ENCODE results near the gene AK8. TPM values are rescaled to one million over a fixed set of nuclear protein-coding genes. Genes with fewer than 3 reads are reported as not detected.
"Not testable (repeated sequence)": the region's sequence is repeated elsewhere in the genome, so short reads cannot be mapped to it uniquely, and the experiment has no call there.

The AK8 gene
- total and polyA plus RNA-seq, 5 donors: 0.25 to 1.0 (median 0.33) TPM

GRCh38 chr9:132721661-132722060 is 156.4 kb downstream of the AK8 start:
- no peak overlapping the region for H3K27ac ChIP-seq (ENCODE audit: low read length)
- no peak for DNase-seq
- WGBS: 92% methylated on average over 12 of the region's 12 CpGs
- H3K9me3 ChIP-seq (ENCODE audit: control insufficient read depth, low read length): no peaks in the 10 kb centered on the region
- no peak overlapping the region for H3K4me3 ChIP-seq (ENCODE audit: low read length)
- ATAC-seq: no peak
- H3K4me1 ChIP-seq (ENCODE audit: control insufficient read depth, insufficient read depth, low read length): no peaks in the 10 kb centered on the region
- H3K27me3 ChIP-seq (ENCODE audit: control insufficient read depth, insufficient read depth): no peaks in the 10 kb centered on the region
- intact Hi-C loops (cut with DNase I): no loop called here

- ATAC-seq; H3K4me1 ChIP-seq (ENCODE audit: control insufficient read depth, insufficient read depth, low read length); intact Hi-C loops (cut with DNase I); H3K27me3 ChIP-seq (ENCODE audit: control insufficient read depth, insufficient read depth); DNase-seq; H3K27ac ChIP-seq (ENCODE audit: low read length); H3K4me3 ChIP-seq (ENCODE audit: low read length); H3K9me3 ChIP-seq (ENCODE audit: control insufficient read depth, low read length): not testable (repeated sequence)
- 74% methylated on average over 8 of the region's 8 CpGs for WGBS
Observed at GRCh38 chr9:132718381-132718928, 159.6 kb downstream of the AK8 start.

GRCh38 chr9:132717326-132717945 is 160.6 kb downstream of the AK8 start:
- WGBS: 69% methylated on average over 13 of the region's 13 CpGs

GRCh38 chr9:132716007-132716406 is 162.1 kb downstream of the AK8 start:
- H3K4me1 ChIP-seq (ENCODE audit: control insufficient read depth, insufficient read depth, low read length): no peaks in the 10 kb centered on the region
- intact Hi-C loops (cut with DNase I): no loop called here
- ATAC-seq: no peak
- no peak overlapping the region for H3K4me3 ChIP-seq (ENCODE audit: low read length)
- 78% methylated on average over 4 of the region's 4 CpGs for WGBS
- no peak for DNase-seq
- no peaks in the 10 kb centered on the region for H3K27me3 ChIP-seq (ENCODE audit: control insufficient read depth, insufficient read depth)
- H3K27ac ChIP-seq (ENCODE audit: low read length): no peak overlapping the region
- H3K9me3 ChIP-seq (ENCODE audit: control insufficient read depth, low read length): no peaks in the 10 kb centered on the region

More at GRCh38 chr9:132717326-132717945, 160.6 kb downstream of the AK8 start:
- Histone ChIP-seq H3K27me3 (ENCODE audit: control insufficient read depth, insufficient read depth) (no peaks in the 10 kb centered on the region), H3K4me3 (ENCODE audit: low read length) (no peak overlapping the region), H3K4me1 (ENCODE audit: control insufficient read depth, insufficient read depth, low read length) (no peaks in the 10 kb centered on the region), H3K9me3 (ENCODE audit: control insufficient read depth, low read length) (no peaks in the 10 kb centered on the region), H3K27ac (ENCODE audit: low read length) (no peak overlapping the region)
- intact Hi-C loops (cut with DNase I): no loop called here
- no peak for DNase-seq
- ATAC-seq: no peak

- H3K4me1 ChIP-seq (ENCODE audit: control insufficient read depth, insufficient read depth, low read length): no peaks in the 10 kb centered on the region
- H3K27ac ChIP-seq (ENCODE audit: low read length): no peak overlapping the region
- no peak overlapping the region for H3K4me3 ChIP-seq (ENCODE audit: low read length)
- H3K9me3 ChIP-seq (ENCODE audit: control insufficient read depth, low read length): no peaks in the 10 kb centered on the region
- no peak for ATAC-seq
- 78% methylated on average over 5 of the region's 5 CpGs for WGBS
- intact Hi-C loops (cut with DNase I): no loop called here
- no peaks in the 10 kb centered on the region for H3K27me3 ChIP-seq (ENCODE audit: control insufficient read depth, insufficient read depth)
- no peak for DNase-seq
Observed at GRCh38 chr9:132712753-132713152, 165.3 kb downstream of the AK8 start.

GRCh38 chr9:132711846-132712245 is 166.2 kb downstream of the AK8 start:
- intact Hi-C loops (cut with DNase I): no loop called here
- no peaks in the 10 kb centered on the region for H3K9me3 ChIP-seq (ENCODE audit: control insufficient read depth, low read length)
- no peaks in the 10 kb centered on the region for H3K27me3 ChIP-seq (ENCODE audit: control insufficient read depth, insufficient read depth)
- ATAC-seq (no peak), DNase-seq (no peak)
- no peak overlapping the region for H3K4me3 ChIP-seq (ENCODE audit: low read length)
- H3K27ac ChIP-seq (ENCODE audit: low read length): no peak overlapping the region
- no peaks in the 10 kb centered on the region for H3K4me1 ChIP-seq (ENCODE audit: control insufficient read depth, insufficient read depth, low read length)
- 89% methylated on average over 3 of the region's 3 CpGs for WGBS

GRCh38 chr9:132711152-132711551 is 166.9 kb downstream of the AK8 start:
- H3K27ac ChIP-seq (ENCODE audit: low read length); intact Hi-C loops (cut with DNase I); H3K9me3 ChIP-seq (ENCODE audit: control insufficient read depth, low read length); ATAC-seq; DNase-seq; H3K4me3 ChIP-seq (ENCODE audit: low read length); H3K4me1 ChIP-seq (ENCODE audit: control insufficient read depth, insufficient read depth, low read length); H3K27me3 ChIP-seq (ENCODE audit: control insufficient read depth, insufficient read depth): not testable (repeated sequence)
- 92% methylated on average over 5 of the region's 5 CpGs for WGBS

- intact Hi-C loops (cut with DNase I): no loop called here
- no peaks in the 10 kb centered on the region for H3K4me1 ChIP-seq (ENCODE audit: control insufficient read depth, insufficient read depth, low read length)
- WGBS: 80% methylated on average over 6 of the region's 6 CpGs
- H3K27me3 ChIP-seq (ENCODE audit: control insufficient read depth, insufficient read depth): peaks cover 3% of the 10 kb centered on the region
- ATAC-seq (no peak), DNase-seq (no peak)
- H3K27ac ChIP-seq (ENCODE audit: low read length): no peak overlapping the region
- no peak overlapping the region for H3K4me3 ChIP-seq (ENCODE audit: low read length)
- H3K9me3 ChIP-seq (ENCODE audit: control insufficient read depth, low read length): no peaks in the 10 kb centered on the region
Observed at GRCh38 chr9:132710333-132710732, 167.8 kb downstream of the AK8 start.

GRCh38 chr9:132708769-132709430 is 169.2 kb downstream of the AK8 start:
- no peak for ATAC-seq
- no peak overlapping the region for H3K4me3 ChIP-seq (ENCODE audit: low read length)
- H3K27ac ChIP-seq (ENCODE audit: low read length): no peak overlapping the region
- intact Hi-C loops (cut with DNase I): no loop called here
- H3K27me3 ChIP-seq (ENCODE audit: control insufficient read depth, insufficient read depth): peaks cover 3% of the 10 kb centered on the region
- WGBS: 85% methylated on average over 23 of the region's 23 CpGs
- no peak for DNase-seq
- no peaks in the 10 kb centered on the region for H3K9me3 ChIP-seq (ENCODE audit: control insufficient read depth, low read length)
- no peaks in the 10 kb centered on the region for H3K4me1 ChIP-seq (ENCODE audit: control insufficient read depth, insufficient read depth, low read length)

- WGBS: 83% methylated on average over 8 of the region's 8 CpGs
- Histone ChIP-seq H3K9me3 (ENCODE audit: control insufficient read depth, low read length) (no peaks in the 10 kb centered on the region), H3K4me1 (ENCODE audit: control insufficient read depth, insufficient read depth, low read length) (no peaks in the 10 kb centered on the region), H3K27me3 (ENCODE audit: control insufficient read depth, insufficient read depth) (peaks cover 3% of the 10 kb centered on the region), H3K27ac (ENCODE audit: low read length) (no peak overlapping the region), H3K4me3 (ENCODE audit: low read length) (no peak overlapping the region)
- intact Hi-C loops (cut with DNase I): no loop called here
- ATAC-seq (no peak), DNase-seq (no peak)
Observed at GRCh38 chr9:132708239-132708638, 169.8 kb downstream of the AK8 start.

GRCh38 chr9:132703336-132703735 is 174.7 kb downstream of the AK8 start:
- Histone ChIP-seq H3K27ac (ENCODE audit: low read length) (no peak overlapping the region), H3K4me1 (ENCODE audit: control insufficient read depth, insufficient read depth, low read length) (no peaks in the 10 kb centered on the region), H3K4me3 (ENCODE audit: low read length) (no peak overlapping the region), H3K9me3 (ENCODE audit: control insufficient read depth, low read length) (no peaks in the 10 kb centered on the region), H3K27me3 (ENCODE audit: control insufficient read depth, insufficient read depth) (peaks cover 3% of the 10 kb centered on the region)
- 55% methylated on average over 2 of the region's 2 CpGs for WGBS
- ATAC-seq: no peak
- intact Hi-C loops (cut with DNase I): no loop called here
- no peak for DNase-seq

All from right cardiac atrium (tissue), 5 donors.